ENCODE results near the gene PIK3R6.
"Not testable (repeated sequence)": the region's sequence is repeated elsewhere in the genome, so short reads cannot be mapped to it uniquely, and the experiment has no call there.

Gene PIK3R6

DNA sequence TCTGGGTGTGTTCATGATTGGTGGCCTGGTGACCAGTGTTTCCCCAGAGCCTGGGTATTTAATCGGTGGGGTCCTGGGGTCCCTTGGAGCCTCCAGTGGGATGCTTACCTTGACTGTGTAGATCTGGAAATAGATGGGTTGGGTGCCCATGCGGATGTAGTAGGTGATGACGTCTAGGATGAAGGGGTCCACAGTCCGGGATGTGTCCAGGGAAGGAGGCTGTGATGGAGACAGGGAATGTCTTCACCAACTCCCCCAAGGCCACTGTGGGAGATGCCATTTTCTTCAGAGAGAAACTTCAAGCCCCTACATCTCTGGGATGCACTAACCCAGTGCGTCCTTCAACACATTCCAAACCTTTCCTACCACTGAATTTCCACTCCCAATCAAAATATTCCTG is 44.2 kb downstream of the PIK3R6 start:
- DNase-seq = no peak

DNA sequence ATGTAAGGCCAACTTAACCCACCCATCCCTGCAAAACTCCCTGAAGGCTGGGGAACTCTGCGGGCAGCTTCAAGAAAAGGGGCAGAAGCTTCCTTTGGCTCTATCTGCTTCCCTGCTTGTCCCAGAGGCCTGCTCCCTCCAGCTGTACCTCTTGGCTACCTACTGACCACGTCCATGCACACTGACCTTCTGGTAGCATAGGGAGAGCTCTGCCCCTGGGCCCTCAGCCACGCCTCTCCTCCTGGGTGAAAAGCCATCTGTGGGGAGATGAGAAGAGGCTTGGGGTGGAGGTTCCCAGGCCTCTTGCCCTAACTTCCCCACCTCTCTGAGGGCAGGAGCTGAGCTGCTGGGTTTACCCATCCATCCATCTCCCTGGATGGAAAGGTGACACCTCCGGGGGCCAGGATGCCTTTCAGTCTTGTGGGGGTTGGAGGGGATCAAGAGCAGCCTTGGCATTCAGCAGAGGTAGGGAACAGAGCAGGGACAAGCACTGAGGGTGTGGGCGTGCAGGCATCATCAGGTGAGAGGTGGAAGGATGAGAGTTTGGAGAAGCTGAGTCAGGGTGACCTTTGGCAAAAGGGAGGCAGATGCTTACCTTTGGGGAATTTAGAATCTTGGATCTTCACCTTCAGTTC is 45.0 kb downstream of the PIK3R6 start:
- no peak for DNase-seq

DNA sequence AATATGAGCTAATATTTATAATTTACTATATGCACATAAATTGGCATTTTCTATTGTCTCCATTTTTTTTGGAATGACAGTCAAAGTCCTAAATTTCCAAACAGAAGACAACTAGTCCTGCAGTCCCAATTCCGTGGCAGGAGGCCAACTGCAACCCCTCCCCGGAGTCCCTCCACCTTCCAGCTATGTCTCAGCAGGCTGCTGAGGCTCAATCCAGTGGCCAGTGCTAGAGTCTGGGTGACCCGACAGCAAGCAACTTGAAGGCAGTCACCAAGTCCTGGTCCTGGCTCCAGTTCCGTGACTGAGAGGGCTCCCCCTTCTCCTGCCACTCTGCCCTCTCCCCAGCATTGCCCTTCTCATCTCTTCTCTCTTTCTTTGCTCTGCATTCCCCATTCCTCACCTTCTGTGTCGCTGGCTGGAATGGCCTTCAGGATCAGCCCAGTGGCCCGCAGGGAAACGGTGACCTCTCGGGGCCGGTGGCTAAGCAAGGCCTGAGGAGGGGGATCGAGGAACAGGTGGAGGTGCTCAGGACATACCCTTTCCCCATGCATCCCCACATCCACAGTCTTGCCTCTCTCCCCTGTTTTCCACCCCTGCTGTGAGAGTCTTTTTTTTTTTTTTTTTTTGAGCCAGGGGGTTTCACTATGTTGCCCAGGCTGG is 45.9 kb downstream of the PIK3R6 start:
- no peak for DNase-seq

DNA sequence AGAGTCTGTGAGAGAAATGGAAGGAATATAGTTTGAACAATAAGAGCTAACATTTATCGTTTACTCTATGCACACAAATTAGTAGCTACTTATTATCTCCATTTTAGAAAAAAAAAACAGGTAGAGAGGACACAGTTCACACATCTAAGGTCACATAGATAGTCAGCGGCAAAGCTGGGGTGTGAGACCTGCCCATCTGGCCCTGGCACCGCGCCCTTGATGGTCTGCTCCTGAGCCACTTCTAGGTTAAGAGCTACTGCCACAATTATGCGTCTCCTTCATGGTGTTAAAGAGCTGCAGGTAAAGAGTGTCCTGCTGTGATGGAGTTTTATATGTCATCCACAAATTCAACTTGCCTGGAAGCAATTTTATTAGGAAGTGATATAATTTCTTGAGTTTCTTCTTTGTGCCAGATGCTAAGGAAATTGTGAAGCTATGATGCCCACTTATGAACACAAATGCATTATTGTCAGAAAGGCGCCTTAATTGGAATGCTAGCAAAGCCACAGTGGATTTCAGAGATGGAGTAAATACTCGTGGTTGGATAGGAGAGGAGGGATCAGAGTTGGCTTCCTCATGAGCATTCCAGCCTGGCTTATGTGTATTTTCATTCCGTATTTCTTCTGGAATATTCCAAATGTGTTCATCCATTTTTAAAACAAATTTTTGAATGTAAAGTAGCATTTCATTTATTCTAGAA is 47.0 kb downstream of the PIK3R6 start:
- DNase-seq = no peak

DNA sequence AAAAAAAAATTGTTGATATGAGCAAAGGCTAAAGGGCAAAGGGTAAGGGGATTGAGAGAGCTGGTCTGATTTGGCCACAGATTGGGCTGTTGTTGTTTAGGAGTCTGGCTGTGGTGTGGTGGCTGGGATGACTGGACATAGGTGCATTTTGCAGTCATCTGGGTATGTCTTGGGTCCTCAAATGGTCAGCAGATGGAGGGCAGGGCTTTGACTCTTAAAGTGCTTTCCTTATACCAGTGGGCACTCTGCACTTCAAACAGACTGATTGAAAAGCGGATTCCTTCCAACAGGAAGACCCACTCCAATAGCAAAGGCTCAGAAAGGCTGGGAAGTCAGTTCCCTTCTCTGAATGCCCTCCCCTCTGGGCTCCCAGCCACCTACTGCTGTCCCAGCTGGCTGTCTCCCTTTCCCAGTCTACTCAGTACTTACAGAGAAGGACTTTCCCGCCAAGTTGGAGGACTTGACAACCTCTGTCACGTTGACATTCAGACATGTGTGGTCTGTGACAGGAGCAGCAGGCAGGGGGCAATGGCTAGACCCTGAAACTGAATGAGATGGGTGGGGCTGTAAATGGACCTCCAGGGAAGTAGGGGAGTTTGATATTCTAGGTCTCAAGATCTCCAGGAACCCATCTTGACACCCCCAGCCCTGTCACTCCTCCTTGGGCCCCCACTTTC is 48.7 kb downstream of the PIK3R6 start:
- DNase-seq = no peak

DNA sequence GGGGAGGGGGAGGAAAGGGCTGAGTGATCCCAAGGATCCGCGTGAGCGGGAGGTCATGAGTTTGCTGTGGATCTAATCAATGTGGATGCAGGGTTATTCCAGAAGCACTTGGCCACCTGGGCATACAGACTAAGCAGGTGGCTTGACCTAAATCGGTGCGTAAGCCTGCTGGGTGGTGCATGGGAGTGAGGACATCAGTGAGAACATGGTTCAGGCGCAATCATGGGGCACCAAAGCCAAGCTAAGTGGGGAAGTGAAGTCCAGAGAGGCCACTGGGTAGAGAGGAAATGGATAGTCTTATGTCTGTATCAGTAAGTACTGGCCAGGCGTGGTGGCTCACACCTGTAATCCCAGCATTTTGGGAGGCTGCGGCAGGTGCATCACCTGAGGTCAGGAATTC is 49.4 kb downstream of the PIK3R6 start:
- no peak for DNase-seq

DNA sequence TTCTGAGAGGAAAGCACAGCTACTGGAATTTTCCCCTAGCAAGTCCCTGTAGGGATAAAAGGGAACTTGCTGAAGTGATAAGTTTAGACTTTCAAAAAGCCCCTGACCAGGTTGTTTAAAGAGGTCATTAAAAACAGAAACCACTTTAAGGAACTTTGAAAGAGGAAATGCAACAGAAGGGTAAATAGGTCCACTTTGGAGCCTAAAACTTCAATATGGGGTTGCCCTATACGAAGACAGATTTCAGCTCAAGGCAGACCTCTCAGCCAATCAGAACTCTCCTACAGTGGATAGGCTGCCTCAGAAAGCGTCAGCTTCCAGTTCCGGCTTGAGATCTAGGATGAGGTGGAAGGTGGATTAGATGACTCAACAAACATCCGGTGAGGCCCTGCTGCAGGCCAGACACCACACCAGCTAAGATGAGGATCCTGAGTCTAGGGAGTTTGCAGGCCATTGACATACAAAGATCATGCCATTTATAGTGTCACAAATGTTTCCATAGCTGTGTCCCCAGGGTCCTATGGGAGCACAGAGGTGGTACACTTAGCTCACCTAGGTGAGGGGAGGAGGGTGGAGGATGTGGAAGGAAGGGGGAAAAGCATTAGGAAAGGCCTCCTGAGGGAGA is 60.4 kb downstream of the PIK3R6 start:
- no peak for DNase-seq

DNA sequence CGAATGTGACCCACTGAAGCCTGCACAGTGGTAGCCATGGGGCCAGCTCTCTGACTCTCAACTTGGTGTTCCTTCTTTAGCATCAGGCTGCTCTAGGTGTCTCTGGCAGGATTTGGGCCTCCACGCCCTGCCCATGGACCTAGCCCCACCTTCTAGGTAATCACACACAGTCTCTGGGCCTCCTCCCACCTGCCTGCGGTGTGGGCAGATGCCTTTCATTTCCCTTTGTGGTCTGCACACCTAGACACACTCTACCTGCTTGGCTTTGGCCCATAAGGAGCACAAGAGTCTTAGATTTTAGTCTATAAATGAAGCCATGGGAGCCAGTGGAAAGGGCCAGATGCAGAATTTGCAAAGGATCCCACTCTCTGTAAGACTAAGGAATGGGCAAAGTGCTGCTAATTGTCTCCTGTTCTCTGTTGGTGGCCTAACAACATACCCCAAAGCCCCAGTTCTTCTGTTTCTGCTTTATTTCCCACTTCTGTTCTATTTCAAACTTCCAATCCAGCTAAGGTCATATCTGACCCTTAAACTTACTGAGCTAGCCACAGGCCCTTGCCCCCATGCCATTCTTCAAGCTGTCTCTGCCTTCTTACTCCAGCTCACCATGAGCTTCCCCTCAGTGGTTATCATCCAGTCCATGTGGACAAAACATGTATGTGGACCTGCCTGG is 61.1 kb downstream of the PIK3R6 start:
- no peak for DNase-seq

DNA sequence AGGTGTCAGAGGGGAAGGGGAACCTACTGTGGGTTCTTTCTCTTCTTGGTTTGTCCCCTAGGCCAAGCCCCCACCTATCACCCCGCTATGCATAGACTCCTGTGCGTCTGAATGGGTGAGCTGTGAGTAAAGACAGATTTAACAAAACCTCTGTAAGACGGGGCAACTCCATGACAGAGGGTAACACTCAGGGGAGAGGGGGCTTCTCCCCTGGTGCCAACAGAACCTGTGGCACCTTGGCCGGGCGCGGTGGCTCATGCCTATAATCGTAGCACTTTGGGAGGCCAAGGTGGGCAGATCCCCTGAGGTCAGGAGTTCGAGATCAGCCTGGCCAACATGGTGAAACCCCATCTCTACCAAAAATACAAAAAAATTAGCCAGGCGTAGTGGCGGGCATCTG is 62.1 kb downstream of the PIK3R6 start:
- not testable (repeated sequence) for DNase-seq

DNA sequence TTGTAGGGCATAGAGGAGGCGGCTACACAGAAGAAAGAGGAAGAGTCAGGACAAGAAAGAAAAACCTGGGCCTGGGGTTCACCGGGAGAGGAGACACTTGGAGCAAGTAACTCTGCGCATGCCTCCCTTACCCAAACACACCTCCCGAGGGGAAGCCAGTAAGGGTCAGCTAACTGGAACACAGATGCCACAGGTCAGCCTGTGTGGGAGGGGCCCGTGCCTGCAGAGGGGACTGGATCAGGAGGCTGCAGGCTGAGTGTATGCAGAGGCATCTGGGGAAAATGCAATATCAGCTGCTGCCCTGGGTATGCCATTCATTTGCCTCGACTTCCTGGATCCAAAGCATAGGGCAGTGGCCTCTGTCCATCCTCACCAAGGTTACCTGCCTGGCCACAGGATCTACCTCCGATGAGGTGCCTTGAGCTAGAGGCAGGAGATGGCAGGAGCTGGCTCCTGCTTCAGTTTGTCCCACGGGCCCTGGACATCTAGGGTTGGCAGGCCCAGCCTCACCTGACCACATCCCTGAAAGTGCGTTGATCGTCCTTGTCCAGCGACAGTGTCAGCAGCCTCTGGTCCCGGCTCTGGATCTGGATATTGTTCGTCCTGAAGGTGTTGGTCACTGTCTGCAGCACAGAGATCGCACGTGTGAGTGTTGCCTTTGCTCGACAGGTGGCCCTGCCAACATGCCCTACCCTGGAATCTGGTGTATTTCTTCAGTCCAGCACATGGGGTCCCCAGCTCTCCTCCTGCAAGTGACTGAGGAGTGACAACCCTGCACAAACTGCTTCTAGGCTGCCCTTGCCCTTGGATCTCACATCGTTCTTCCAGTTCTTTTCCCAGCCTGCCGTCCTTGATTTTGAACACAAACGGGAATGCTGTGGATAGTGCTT is 63.7 kb downstream of the PIK3R6 start:
- DNase-seq = no peak

DNA sequence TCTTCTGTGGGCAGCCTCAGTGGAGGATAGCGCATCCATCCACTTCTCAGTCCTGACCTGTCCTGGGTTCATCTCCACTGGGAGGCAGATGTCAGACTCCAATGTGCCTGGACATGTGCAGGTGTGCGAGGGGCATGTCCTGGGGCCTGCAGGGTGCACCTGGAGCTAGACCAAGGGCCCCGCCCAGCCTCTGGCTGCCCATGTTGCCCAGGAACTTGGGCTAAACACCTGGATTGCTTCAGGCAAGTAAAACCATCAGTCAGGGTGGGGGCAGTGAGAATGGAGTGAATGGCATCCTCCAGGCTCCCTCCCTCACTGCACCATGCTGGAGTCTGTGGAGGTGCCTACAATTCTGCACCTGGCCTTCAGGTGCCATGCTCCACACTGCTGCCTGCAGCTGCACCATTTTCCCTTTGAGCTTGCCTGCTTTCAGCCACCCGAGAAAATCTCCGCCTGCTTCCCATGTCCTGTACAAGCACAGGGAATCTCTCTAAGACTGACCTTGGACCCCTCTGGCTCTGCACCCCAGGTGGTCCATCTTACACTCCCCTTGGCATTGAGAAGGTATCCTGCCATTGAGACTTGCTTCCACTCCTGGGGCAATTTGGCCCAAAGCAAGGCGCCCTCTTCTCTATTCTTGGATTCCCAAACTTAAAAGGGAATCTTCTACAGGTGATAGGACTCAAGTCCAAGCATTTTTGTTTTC is 66.2 kb downstream of the PIK3R6 start:
- no peak for DNase-seq

DNA sequence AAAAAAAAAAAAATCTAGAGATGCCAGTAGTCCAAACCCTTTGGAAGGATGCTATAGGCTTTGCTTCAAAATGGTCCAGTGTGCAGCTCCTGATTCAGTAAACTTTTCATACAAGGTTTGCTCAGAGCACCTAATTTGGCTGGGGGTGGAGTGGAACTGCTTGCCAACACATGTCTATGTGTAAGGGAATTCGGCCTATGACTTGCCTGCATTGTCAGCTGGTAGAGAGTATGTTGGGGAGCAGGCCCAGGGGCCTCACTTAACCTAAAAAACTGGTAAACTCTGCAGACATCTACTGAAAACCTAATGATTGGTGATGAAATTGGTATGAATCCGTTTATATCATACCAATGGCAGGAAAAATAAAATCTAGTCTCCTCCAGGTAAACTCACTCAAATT is 66.8 kb downstream of the PIK3R6 start:
- no peak for DNase-seq

DNA sequence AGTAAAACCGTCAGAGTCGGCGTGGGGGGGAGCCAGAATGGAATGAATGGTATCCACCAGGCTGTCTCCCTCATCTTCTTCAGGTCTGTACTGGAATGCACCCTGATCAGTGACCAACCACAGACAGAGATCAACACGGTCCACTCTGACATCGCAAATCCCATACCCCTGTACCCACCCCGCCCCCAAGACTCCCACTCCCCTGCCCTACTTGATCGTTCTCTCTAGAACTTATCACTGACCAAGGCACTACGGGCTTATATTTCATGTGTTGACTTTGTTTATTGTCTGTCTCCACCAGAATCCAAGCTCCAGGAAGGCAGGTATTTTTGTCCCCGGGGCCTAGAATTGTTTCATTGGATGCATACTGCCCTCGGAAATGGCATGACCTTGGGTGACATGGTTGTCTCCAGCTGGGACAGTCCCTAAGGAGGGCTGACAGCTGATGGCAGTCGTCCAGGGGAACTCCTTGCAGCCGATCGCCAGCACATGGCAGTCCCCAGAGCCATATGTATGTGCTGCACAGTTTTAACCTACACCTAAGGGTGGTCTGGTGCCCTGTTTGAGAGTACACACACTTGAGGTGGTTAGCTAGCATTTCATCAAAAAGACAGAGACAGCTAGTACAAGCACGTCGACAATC is 67.8 kb downstream of the PIK3R6 start:
- DNase-seq = no peak

DNA sequence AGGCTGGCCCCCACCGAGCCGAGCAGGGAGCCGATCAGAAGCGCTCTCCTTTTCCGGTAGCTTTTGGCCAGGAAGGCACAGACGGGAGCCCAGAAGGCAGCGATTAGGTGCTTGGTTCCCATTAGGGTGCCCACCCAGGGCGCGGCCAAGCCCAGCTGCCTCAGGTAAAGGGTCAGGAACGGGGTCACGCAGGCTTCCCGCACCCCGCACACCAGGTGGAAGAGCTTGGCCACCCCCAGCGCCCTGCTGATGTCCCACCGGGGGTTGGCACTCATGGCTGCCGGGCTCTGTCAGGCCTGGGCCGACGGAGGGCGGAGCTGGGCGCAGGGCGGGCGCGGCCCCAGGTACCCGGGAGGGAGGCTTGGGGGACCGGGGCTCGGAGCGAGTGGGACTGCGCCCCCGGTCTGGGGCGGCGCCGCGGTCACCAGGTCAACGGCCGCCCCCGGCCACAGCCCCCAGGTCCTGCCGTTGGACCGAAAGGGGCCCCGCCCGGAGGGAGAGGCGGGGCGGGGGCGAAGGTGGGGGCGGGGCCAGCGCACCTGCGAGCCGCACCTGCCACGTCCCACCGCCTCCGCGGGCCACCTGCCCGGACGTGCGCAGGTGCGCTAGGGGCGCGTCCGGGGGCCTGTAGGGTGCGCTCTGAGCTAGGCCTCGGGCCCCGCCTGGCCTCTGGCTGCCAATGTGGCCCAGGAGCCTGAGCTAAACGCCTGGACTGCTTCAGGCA is 68.5 kb downstream of the PIK3R6 start, which contains the start of gene MFSD6L:
MFSD6L (minus strand) TSS at position 520 of the 724 bp plus-strand sequence; CDS start at position 275, 245 bp downstream.
- DNase-seq = no peak

DNA sequence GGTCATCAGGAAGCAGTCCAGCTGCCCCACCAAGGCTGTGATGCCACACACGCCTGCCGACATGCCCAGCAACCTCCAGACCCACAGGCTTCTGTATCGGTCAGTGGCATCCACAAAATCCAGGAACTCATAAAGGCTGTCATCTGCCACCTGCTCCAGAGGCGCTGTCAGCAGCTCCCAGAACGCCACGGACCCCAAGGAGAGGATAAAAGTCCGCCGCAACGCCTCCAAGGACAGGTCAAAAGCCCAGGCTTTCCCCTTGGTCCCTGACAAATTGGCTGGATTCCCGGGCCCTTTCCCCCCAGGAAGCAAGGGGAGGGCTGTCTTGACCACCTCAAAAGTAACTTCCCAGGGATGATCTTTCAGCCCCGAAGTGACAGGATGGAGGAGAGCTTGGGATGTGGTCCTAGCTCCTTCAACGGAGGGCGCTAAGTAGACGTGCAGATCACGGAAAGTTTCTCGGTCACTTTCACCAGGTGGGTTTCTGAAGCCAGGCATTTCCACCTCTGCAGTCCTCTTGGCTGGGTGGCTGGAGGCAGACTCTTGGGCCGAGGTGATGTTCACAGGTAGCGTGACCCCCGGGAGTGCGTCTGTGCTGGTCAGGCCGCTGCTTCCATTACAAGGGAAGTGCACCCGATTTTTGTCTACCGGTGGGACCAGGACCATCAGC is 69.2 kb downstream of the PIK3R6 start:
- no peak for DNase-seq

DNA sequence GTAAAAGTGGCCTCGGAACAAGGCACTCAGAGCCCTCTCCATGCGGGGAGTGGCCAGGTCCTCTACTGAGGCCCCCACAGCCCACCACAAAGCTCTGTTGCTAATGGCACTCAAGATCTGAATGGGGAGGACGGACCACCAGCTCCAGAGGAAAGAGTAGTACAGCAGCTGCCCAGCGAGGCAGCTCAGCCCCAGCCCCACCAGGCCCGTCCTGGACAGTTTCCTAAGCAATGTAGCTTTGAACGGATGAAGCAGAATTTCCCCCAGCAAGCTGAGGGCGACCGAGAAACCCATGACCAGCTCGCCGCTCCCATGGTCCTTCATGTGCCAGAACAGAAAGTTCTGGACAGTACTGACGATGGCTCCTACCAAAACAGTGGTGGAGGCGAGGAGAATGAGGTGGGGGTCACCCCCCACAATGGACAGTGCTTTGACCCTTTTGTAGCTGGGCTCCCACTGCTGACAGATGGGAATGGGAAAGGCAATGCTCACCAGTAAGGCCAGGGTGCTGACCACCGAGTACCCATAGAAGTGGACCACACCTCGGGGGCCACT is 69.8 kb downstream of the PIK3R6 start:
- no peak for DNase-seq

DNA sequence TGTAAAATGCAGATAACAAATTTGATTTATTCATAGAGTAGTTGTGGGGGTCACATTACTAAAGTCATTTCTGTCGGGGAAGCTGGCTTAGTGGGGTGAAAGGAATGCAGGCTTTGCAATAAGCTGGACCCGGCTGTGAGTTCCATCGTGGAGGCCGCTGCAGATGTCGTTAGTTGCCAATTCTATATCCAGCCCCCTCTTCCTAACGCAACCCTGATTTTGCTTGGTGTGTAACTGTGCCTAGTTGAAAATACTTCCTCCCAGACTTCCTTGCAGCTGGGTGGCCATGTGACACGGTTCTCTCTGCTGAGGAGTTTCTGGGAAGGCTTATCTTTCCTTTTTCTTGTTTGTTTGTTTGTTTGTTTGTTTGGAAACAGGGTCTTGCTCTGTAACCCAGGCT is 72.8 kb downstream of the PIK3R6 start:
- DNase-seq = no peak

DNA sequence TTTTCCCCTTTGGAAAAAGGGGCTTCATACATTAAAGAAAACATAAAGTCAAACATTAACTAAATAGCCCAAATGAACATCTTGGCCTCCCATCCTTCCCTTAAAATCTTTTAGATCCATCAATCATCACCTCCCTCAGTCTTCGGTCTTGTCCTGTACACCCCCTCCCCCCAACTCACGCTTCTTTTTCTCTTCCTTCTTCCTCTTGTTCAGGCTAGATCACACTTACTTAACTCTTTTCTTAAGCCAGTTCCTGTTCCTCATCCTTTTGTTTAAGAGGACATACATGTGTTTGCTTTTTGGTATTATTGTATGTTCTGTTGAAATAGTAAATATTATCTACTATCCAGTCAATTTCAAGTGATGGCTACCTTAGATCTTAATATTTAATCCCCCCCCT is 73.8 kb downstream of the PIK3R6 start:
- no peak for DNase-seq

DNA sequence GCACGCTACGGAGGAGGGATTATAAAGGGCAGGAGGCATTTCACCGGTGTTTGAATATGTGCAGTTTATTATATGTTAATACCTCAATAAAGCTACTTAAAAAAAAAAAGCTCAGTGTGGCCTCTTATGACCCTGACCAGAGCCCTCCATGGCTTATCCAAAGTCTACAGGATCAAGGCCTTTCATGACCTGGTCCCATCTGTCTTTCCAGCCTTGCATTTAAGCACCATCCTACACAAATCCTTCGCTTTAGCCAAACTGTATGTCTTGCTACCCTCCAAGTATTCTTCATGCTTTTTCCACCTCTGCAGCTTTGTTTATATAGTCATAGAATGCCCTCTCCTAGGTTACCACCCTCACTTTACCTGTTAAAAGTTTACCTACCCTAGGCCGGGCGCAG is 74.8 kb downstream of the PIK3R6 start:
- no peak for DNase-seq

All from activated CD4-positive, alpha-beta T cell treated with anti-CD3 and anti-CD28 coated beads for 4 hours (primary cell).